GM12878 (cell line): ENCODE measurements around the gene CNNM1.

ENCODE experiments used
- BHLHE40 ChIP-seq, 2 experiments: fragments of 450-650 bp in 1 of 2; IDR thresholded peaks; 2 replicates each; pipeline ENCODE4 v1.6.1; 2011 to 2017; ENCODE audit warnings: low read depth in 2 of 2, borderline replicate concordance in 1 of 2, improper control_type of control experiment in 1 of 2, low read length in 1 of 2, mild to moderate bottlenecking in 1 of 2
- CTCF ChIP-seq, 3 experiments: IDR thresholded peaks in 2 of 3; conservative IDR thresholded peaks in 1 of 3; 2 replicates each; pipeline ENCODE4 v1.5.1; 2011; ENCODE audit warnings: low read depth in 3 of 3, low read length in 3 of 3, mild to moderate bottlenecking in 3 of 3, control low read depth in 2 of 3, moderate library complexity in 2 of 3, inconsistent platforms in 1 of 3, mixed read lengths in 1 of 3; ENCODE audit not compliant: control insufficient read depth in 2 of 3, insufficient read depth in 1 of 3; ENCODE audit errors: extremely low read depth in 1 of 3
- MAX ChIP-seq: IDR thresholded peaks from 2 replicates; pipeline ENCODE4 v1.6.1; 2012; ENCODE audit warnings: low read depth, low read length, improper control_type of control experiment
- POLR2A ChIP-seq: IDR thresholded peaks from 2 replicates; pipeline ENCODE4 v1.6.1; 2011; ENCODE audit warnings: low read depth, mild to moderate bottlenecking, low read length
- POLR2AphosphoS5 ChIP-seq: IDR thresholded peaks from 2 replicates; pipeline ENCODE4 v1.6.1; 2011; ENCODE audit warnings: mild to moderate bottlenecking, low read length, inconsistent platforms
- REST ChIP-seq: IDR thresholded peaks from 2 replicates; pipeline ENCODE4 v1.6.1; 2012; ENCODE audit warnings: mild to moderate bottlenecking, low read depth, low read length
- SIN3A ChIP-seq: IDR thresholded peaks from 2 replicates; pipeline ENCODE4 v1.6.1; 2012; ENCODE audit warnings: low read depth, low read length, improper control_type of control experiment
- SMAD1 ChIP-seq: fragments of 450-650 bp; IDR thresholded peaks from 2 replicates; pipeline ENCODE4 v1.6.1; 2018; ENCODE audit warnings: mild to moderate bottlenecking, low read depth; ENCODE audit not compliant: partially characterized antibody
- TARDBP ChIP-seq: IDR thresholded peaks from 2 replicates; pipeline ENCODE4 v1.6.1; 2016; ENCODE audit warnings: borderline replicate concordance
- TBL1XR1 ChIP-seq: IDR thresholded peaks from 2 replicates; pipeline ENCODE4 v1.6.1; 2012; ENCODE audit warnings: low read depth, low read length, improper control_type of control experiment
- YY1 ChIP-seq: IDR thresholded peaks from 2 replicates; pipeline ENCODE4 v1.6.1; 2011; ENCODE audit warnings: low read depth, mild to moderate bottlenecking, low read length
- ZSCAN29 ChIP-seq: fragments of 450-650 bp; IDR thresholded peaks from 2 replicates; pipeline ENCODE4 v1.6.1; 2017; ENCODE audit warnings: mild to moderate bottlenecking, moderate library complexity

- TF ChIP-seq BHLHE40 (IDR thresholded peaks at IDR 0.05; ENCODE audit: borderline replicate concordance in 1 of 2, low read depth in 2 of 2, low read length in 1 of 2) (no peak), TBL1XR1 (no peak), POLR2A (no peak), SMAD1 (no peak), YY1 (no peak), SIN3A (no peak), POLR2AphosphoS5 (no peak), CTCF (IDR thresholded peaks at IDR 0.05 in 2 of 3, conservative IDR thresholded peaks at IDR 0.05 in 1 of 3; ENCODE audit: control insufficient read depth in 2 of 3, extremely low read depth in 1 of 3, insufficient read depth in 1 of 3, low read depth in 3 of 3, low read length in 3 of 3) (no peak), REST (no peak), ZSCAN29 (no peak), MAX (no peak), TARDBP (no peak)
Measured at GRCh38 chr10:99393036-99393435, 63.9 kb downstream of the CNNM1 start.
